Brain microvascular endothelial cell (primary cell): ENCODE results near the gene TSSC4.

Experiments
- DNase-seq: peaks from one replicate; pipeline ENCODE4 v3.0.0-alpha.2; 2020
- H3K27ac ChIP-seq: fragments of 250-450 bp; sonication (Bioruptor Pico); 2 replicates; pipeline ENCODE4 v1.5.1; 2020; ENCODE audit warnings: mild to moderate bottlenecking, moderate library complexity
- H3K27me3 ChIP-seq: fragments of 250-450 bp; sonication (Bioruptor Pico); replicated peaks from 2 replicates; pipeline ENCODE4 v1.5.1; 2020; ENCODE audit warnings: mild to moderate bottlenecking
- H3K36me3 ChIP-seq: fragments of 250-450 bp; sonication (Bioruptor Pico); replicated peaks from 2 replicates; pipeline ENCODE4 v1.5.1; 2020; ENCODE audit warnings: mild to moderate bottlenecking
- H3K4me3 ChIP-seq: 2 replicates; pipeline ENCODE4 v1.5.1; 2011; ENCODE audit warnings: low read depth, mild to moderate bottlenecking, control low read depth, low read length, moderate library complexity
- in situ Hi-C: cut with HindIII; loops from 2 replicates; pipeline ENCODE4 v1.10.0; 2017; ENCODE audit warnings: low sequenced_read_pairs, low pct_ligation_motif_present
- TF ChIP-seq, protein P1 (sequence below): IDR thresholded peaks from 2 replicates; pipeline ENCODE4 v1.5.1; 2011; ENCODE audit warnings: low read depth, mild to moderate bottlenecking, moderate library complexity, low read length, control low read depth, inconsistent platforms; ENCODE audit errors: missing control alignments

The TSSC4 gene

GRCh38 chr11:2423157-2424025, 22.8 kb downstream of the TSSC4 start:
- TF ChIP-seq, protein P1, sequence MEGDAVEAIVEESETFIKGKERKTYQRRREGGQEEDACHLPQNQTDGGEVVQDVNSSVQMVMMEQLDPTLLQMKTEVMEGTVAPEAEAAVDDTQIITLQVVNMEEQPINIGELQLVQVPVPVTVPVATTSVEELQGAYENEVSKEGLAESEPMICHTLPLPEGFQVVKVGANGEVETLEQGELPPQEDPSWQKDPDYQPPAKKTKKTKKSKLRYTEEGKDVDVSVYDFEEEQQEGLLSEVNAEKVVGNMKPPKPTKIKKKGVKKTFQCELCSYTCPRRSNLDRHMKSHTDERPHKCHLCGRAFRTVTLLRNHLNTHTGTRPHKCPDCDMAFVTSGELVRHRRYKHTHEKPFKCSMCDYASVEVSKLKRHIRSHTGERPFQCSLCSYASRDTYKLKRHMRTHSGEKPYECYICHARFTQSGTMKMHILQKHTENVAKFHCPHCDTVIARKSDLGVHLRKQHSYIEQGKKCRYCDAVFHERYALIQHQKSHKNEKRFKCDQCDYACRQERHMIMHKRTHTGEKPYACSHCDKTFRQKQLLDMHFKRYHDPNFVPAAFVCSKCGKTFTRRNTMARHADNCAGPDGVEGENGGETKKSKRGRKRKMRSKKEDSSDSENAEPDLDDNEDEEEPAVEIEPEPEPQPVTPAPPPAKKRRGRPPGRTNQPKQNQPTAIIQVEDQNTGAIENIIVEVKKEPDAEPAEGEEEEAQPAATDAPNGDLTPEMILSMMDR = no peak
- Histone ChIP-seq H3K4me3 (no peak overlapping the region), H3K27me3 (no peaks in the 10 kb centered on the region), H3K36me3 (no peaks in the 10 kb centered on the region), H3K27ac (no peak overlapping the region)
- DNase-seq = no peak
- in situ Hi-C loops = no loop called here

DNA sequence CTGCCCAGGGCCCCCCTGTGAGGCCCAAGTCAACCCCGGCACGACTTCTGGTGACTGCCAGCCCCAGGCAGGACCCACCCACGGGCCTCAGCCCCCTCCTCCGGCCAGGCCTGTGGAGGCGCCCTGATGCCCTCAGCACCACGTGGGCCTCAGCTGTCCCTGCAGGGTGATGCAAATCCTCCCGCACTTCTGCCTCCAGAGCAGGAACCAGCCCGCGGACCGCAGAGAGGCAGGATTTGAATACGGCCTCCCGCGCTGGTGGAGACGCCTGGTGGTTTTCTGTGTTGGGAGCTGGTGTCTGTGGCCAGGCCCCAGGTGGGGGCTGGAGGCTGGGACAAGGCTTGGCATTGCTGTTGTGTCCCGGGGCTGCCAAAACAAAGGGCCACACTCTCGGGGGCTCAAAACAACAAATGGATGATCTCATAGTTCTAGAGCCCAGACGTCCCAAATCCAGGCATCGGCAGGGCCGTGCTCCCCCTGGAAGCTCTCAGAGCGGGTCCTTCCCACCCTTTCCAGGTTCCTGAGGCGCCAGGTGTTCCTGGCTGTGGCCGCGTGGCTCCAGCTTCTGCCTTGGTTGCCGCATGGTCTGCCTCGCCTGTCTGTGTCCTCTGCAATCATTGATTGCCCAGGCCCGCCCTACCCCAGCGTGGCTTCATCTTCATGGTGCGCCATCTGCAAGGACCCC, 24.4 kb downstream of the TSSC4 start:
- H3K27ac ChIP-seq = no peak overlapping the region
- no peak for DNase-seq
- TF ChIP-seq, protein P1 = no peak
- no peaks in the 10 kb centered on the region for H3K27me3 ChIP-seq
- H3K36me3 ChIP-seq = no peaks in the 10 kb centered on the region
- H3K4me3 ChIP-seq = no peak overlapping the region
- in situ Hi-C loops = no loop called here

DNA sequence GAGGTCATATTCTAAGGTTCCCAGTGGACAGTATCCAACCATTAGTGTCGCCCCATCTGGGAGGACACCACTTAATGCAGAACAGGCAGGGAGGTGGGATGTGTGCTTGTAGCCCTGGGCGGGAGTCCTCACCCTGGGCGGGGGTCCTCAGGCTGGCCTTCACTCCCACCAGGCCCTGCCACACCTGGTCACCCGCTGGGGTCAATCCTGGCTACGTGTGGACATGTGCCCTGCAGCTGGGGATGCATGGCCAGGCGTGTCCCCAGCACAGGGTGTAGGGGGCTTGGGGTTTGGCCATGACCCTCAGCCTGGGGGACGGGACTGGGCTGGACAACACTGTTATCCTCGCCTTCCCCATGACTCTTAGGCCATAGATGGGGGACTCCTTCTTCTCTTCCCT, 25.0 kb downstream of the TSSC4 start:
- Histone ChIP-seq H3K36me3 (no peaks in the 10 kb centered on the region), H3K27me3 (no peaks in the 10 kb centered on the region), H3K27ac (no peak overlapping the region), H3K4me3 (no peak overlapping the region)
- TF ChIP-seq, protein P1 = no peak
- in situ Hi-C loops = no loop called here
- no peak for DNase-seq

DNA sequence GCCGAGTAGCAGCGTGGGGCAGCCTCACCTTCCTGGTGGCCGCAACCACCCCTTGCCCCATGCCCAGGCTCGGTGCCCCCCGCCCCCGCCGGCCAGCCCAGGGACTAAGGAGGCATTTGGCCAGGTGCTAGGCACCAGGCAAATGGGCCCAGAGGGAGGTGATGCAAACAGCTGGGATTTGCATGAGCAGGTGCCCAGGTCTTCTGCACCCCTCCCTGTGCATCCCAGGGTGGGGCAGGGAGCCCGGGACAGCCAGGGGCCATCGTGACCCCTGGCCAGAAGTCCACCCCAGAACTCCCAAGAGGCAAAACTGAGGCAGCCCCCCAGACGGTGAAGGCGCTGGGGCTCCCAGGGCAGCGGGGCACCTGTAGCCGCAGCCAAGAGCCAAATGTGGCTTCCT, 25.7 kb downstream of the TSSC4 start:
- Histone ChIP-seq H3K36me3 (no peaks in the 10 kb centered on the region), H3K27me3 (no peaks in the 10 kb centered on the region), H3K4me3 (no peak overlapping the region), H3K27ac (no peak overlapping the region)
- in situ Hi-C loops = no loop called here
- no peak for DNase-seq
- TF ChIP-seq, protein P1 = no peak

- H3K36me3 ChIP-seq = no peaks in the 10 kb centered on the region
- TF ChIP-seq, protein P1 = no peak
- no peaks in the 10 kb centered on the region for H3K27me3 ChIP-seq
Observed at GRCh38 chr11:2426826-2427521, 26.4 kb downstream of the TSSC4 start.

More at GRCh38 chr11:2426826-2427521, 26.4 kb downstream of the TSSC4 start:
- no peak for DNase-seq
- Histone ChIP-seq H3K4me3 (no peak overlapping the region), H3K27ac (no peak overlapping the region)
- in situ Hi-C loops = no loop called here
